ENCODE measurements around the gene ANKRD2. TPM values are rescaled to one million over a fixed set of nuclear protein-coding genes. Genes with fewer than 3 reads are reported as not detected.

ANKRD2 gene
- total and polyA plus RNA-seq, 10 of the 15 experiments (the other 5 are each of a cell fraction or from before 2014, with no cell fraction given): 0.18 to 0.23 TPM; not detected in 8

GRCh38 chr10:97582169-97582568 is 9.6 kb downstream of the ANKRD2 start:
- H3K4me1 ChIP-seq (ENCODE audit: control insufficient read depth, insufficient read depth, low read length): no peaks in the 10 kb centered on the region
- no peaks in the 10 kb centered on the region for H3K79me2 ChIP-seq (ENCODE audit: control insufficient read depth, insufficient read depth, low read length)
- SMC1A ChIA-PET (ENCODE audit: uncharacterized antibody, unreplicated experiment): interaction anchor here (1.0 kb wide), 1 partner anchor 11 kb away, joined by 4 read pairs; no protein-coding TSS in a partner anchor
- FAIRE-seq (no peak), DNase-seq (ENCODE audit: low read depth, low spot score) (no peak), ATAC-seq (no peak)
- H3K4me2 ChIP-seq (ENCODE audit: control insufficient read depth, insufficient read depth): no peak overlapping the region
- H3K27ac ChIP-seq (ENCODE audit: control insufficient read depth, insufficient read depth): no peak overlapping the region
- RAD21 ChIA-PET (ENCODE audit: unreplicated experiment): no interaction called here
- no peak overlapping the region for H2AFZ ChIP-seq (ENCODE audit: control insufficient read depth, low read depth, low read length)
- 55% methylated on average over 7 of the region's 8 CpGs for WGBS (ENCODE audit: insufficient coverage, insufficient replicate concordance, low lambda C conversion rate, missing lambda C conversion rate)
- no peak overlapping the region for H3K4me3 ChIP-seq
- in situ Hi-C loops (cut with MboI): no loop called here
- no peaks in the 10 kb centered on the region for H3K36me3 ChIP-seq (ENCODE audit: control insufficient read depth in 2 of 2, insufficient read depth in 2 of 2, low read length in 1 of 2)
- TF ChIP-seq MEF2A (IDR thresholded peaks at IDR 0.05; ENCODE audit: insufficient read depth, low read depth, low read length): no peak
- no peak for TF ChIP-seq NFXL1 (IDR thresholded peaks at IDR 0.05; ENCODE audit: borderline replicate concordance)
- TF ChIP-seq, protein P1, sequence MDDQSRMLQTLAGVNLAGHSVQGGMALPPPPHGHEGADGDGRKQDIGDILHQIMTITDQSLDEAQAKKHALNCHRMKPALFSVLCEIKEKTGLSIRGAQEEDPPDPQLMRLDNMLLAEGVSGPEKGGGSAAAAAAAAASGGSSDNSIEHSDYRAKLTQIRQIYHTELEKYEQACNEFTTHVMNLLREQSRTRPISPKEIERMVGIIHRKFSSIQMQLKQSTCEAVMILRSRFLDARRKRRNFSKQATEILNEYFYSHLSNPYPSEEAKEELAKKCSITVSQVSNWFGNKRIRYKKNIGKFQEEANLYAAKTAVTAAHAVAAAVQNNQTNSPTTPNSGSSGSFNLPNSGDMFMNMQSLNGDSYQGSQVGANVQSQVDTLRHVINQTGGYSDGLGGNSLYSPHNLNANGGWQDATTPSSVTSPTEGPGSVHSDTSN (IDR thresholded peaks at IDR 0.05; ENCODE audit: insufficient replicate concordance, low read depth, low read length): no peak
- TF ChIP-seq EED (IDR thresholded peaks at IDR 0.05; ENCODE audit: low read depth): no peak
- TF ChIP-seq ZBED1 (IDR thresholded peaks at IDR 0.05; ENCODE audit: borderline replicate concordance): no peak
- TF ChIP-seq YY1 (IDR thresholded peaks at IDR 0.05; ENCODE audit: low read depth, low read length): no peak
- TF ChIP-seq RB1 (IDR thresholded peaks at IDR 0.05; ENCODE audit: borderline replicate concordance): no peak
- no peak for TF ChIP-seq IRF5 (IDR thresholded peaks at IDR 0.05; ENCODE audit: borderline replicate concordance)
- TF ChIP-seq CHD4 (IDR thresholded peaks at IDR 0.05): no peak
- intact Hi-C loops (cut with micrococcal nuclease; ENCODE audit: unreplicated experiment): no loop called here
- no TSS peak for BruUV-seq (replicated peaks)
- no peaks in the 10 kb centered on the region for H3K9me3 ChIP-seq (replicated peaks; ENCODE audit: control insufficient read depth, insufficient read depth, low read length)
- no peaks in the 10 kb centered on the region for H4K20me1 ChIP-seq (ENCODE audit: control insufficient read depth, insufficient read depth)
- POLR2A ChIA-PET: no interaction called here
- H3K9ac ChIP-seq (ENCODE audit: control insufficient read depth, insufficient read depth, low read length): no peak overlapping the region
- H3K27me3 ChIP-seq (replicated peaks in 1 of 2; ENCODE audit: control insufficient read depth in 2 of 2, insufficient read depth in 2 of 2, low read length in 1 of 2): no peaks in the 10 kb centered on the region; a peak in 1 of 4 replicates
- CTCF ChIA-PET: interaction anchor here (0.9 to 4.7 kb wide), 3 partner anchors 10 to 291 kb away, joined by 3 to 29 read pairs (median 3); partner anchors contain the start of gene ANKRD2

Measured in GM12878 (cell line).